Measurements from ENCODE around the gene TPRA1.
"Not testable (repeated sequence)": the region's sequence is repeated elsewhere in the genome, so short reads cannot be mapped to it uniquely, and the experiment has no call there.

The TPRA1 gene

GRCh38 chr3:127532561-127533203 is 57.9 kb downstream of the TPRA1 start:
- no peak overlapping the region for H3K4me3 ChIP-seq (ENCODE audit: control insufficient read depth in 1 of 7, extremely low read depth in 1 of 7, insufficient read depth in 4 of 7, low read depth in 2 of 7, low read length in 6 of 7)
- ChIA-PET CTCF (interaction anchor here (0.7 to 1.4 kb wide), 2 partner anchors 11 to 12 kb away, joined by 3 read pairs; no protein-coding TSS in a partner anchor), POLR2A (no interaction called here)

GRCh38 chr3:127531821-127532220 is 58.7 kb downstream of the TPRA1 start:
- Histone ChIP-seq H3K27ac (ENCODE audit: insufficient read depth in 1 of 2, low read depth in 1 of 2, low read length in 2 of 2, poor library complexity in 1 of 2, severe bottlenecking in 2 of 2) (no peak overlapping the region), H3K4me1 (ENCODE audit: control extremely low read depth in 1 of 4, control insufficient read depth in 4 of 4, insufficient read depth in 4 of 4, low read length in 3 of 4) (peaks cover 0 to 6% (median 5%) of the 10 kb centered on the region in 4 experiments), H3K27me3 (replicated peaks in 2 of 5; ENCODE audit: control insufficient read depth in 4 of 5, insufficient read depth in 5 of 5, low read length in 4 of 5) (peaks cover 0 to 7% (median 2%) of the 10 kb centered on the region in 5 experiments), H3K9me3 (ENCODE audit: control extremely low read depth in 1 of 5, control insufficient read depth in 4 of 5, insufficient read depth in 2 of 5, low read depth in 1 of 5, low read length in 4 of 5) (peaks cover 0 to 5% (median 3%) of the 10 kb centered on the region in 5 experiments), H3K36me3 (ENCODE audit: control insufficient read depth in 4 of 4, insufficient read depth in 4 of 4, low read length in 3 of 4) (no peaks in the 10 kb centered on the region), H3K4me3 (ENCODE audit: control insufficient read depth in 1 of 7, extremely low read depth in 1 of 7, insufficient read depth in 4 of 7, low read depth in 2 of 7, low read length in 6 of 7) (no peak overlapping the region)
- ChIA-PET POLR2A (no interaction called here), CTCF (interaction anchor here (1.4 kb wide), 1 partner anchor 12 kb away, joined by 3 read pairs; no protein-coding TSS in a partner anchor)
- WGBS (ENCODE audit: insufficient coverage): 100% methylated on average over 1 of the region's 2 CpGs
- no peak for DNase-seq

More at GRCh38 chr3:127532561-127533203, 57.9 kb downstream of the TPRA1 start:
- peaks cover 0 to 5% (median 3%) of the 10 kb centered on the region in 5 experiments for H3K9me3 ChIP-seq (ENCODE audit: control extremely low read depth in 1 of 5, control insufficient read depth in 4 of 5, insufficient read depth in 2 of 5, low read depth in 1 of 5, low read length in 4 of 5)
- peaks cover 0 to 7% (median 2%) of the 10 kb centered on the region in 5 experiments for H3K27me3 ChIP-seq (replicated peaks in 2 of 5; ENCODE audit: control insufficient read depth in 4 of 5, insufficient read depth in 5 of 5, low read length in 4 of 5)
- H3K4me1 ChIP-seq (ENCODE audit: control extremely low read depth in 1 of 4, control insufficient read depth in 4 of 4, insufficient read depth in 4 of 4, low read length in 3 of 4): peaks cover 0 to 13% (median 11%) of the 10 kb centered on the region in 4 experiments
- H3K36me3 ChIP-seq (ENCODE audit: control insufficient read depth in 4 of 4, insufficient read depth in 4 of 4, low read length in 3 of 4): no peaks in the 10 kb centered on the region
- DNase-seq: no peak
- 99% methylated on average over 7 of the region's 7 CpGs for WGBS (ENCODE audit: insufficient coverage)
- H3K27ac ChIP-seq (ENCODE audit: insufficient read depth in 1 of 2, low read depth in 1 of 2, low read length in 2 of 2, poor library complexity in 1 of 2, severe bottlenecking in 2 of 2): no peak overlapping the region

- DNase-seq; H3K27me3 ChIP-seq (replicated peaks in 2 of 5; ENCODE audit: control insufficient read depth in 4 of 5, insufficient read depth in 5 of 5, low read length in 4 of 5): not testable (repeated sequence)
Observed at GRCh38 chr3:127530863-127531262, 59.7 kb downstream of the TPRA1 start.

GRCh38 chr3:127529346-127530188 is 61.0 kb downstream of the TPRA1 start:
- Histone ChIP-seq H3K27me3 (replicated peaks in 2 of 5; ENCODE audit: control insufficient read depth in 4 of 5, insufficient read depth in 5 of 5, low read length in 4 of 5) (peaks cover 0 to 17% (median 4%) of the 10 kb centered on the region in 5 experiments), H3K9me3 (ENCODE audit: control extremely low read depth in 1 of 5, control insufficient read depth in 4 of 5, insufficient read depth in 2 of 5, low read depth in 1 of 5, low read length in 4 of 5) (peaks cover 0 to 5% (median 3%) of the 10 kb centered on the region in 5 experiments), H3K4me3 (ENCODE audit: control insufficient read depth in 1 of 7, extremely low read depth in 1 of 7, insufficient read depth in 4 of 7, low read depth in 2 of 7, low read length in 6 of 7) (no peak overlapping the region), H3K27ac (ENCODE audit: insufficient read depth in 1 of 2, low read depth in 1 of 2, low read length in 2 of 2, poor library complexity in 1 of 2, severe bottlenecking in 2 of 2) (no peak overlapping the region), H3K4me1 (ENCODE audit: control extremely low read depth in 1 of 4, control insufficient read depth in 4 of 4, insufficient read depth in 4 of 4, low read length in 3 of 4) (no peaks in the 10 kb centered on the region), H3K36me3 (ENCODE audit: control insufficient read depth in 4 of 4, insufficient read depth in 4 of 4, low read length in 3 of 4) (no peaks in the 10 kb centered on the region)
- POLR2A ChIA-PET: no interaction called here
- DNase-seq: no peak
- CTCF ChIA-PET: no interaction called here
- WGBS (ENCODE audit: insufficient coverage): 93% methylated on average over 5 of the region's 9 CpGs

More at GRCh38 chr3:127530863-127531262, 59.7 kb downstream of the TPRA1 start:
- 97% methylated on average over 7 of the region's 7 CpGs for WGBS (ENCODE audit: insufficient coverage)
- CTCF ChIA-PET; H3K36me3 ChIP-seq (ENCODE audit: control insufficient read depth in 4 of 4, insufficient read depth in 4 of 4, low read length in 3 of 4); POLR2A ChIA-PET; H3K4me1 ChIP-seq (ENCODE audit: control extremely low read depth in 1 of 4, control insufficient read depth in 4 of 4, insufficient read depth in 4 of 4, low read length in 3 of 4); H3K27ac ChIP-seq (ENCODE audit: insufficient read depth in 1 of 2, low read depth in 1 of 2, low read length in 2 of 2, poor library complexity in 1 of 2, severe bottlenecking in 2 of 2); H3K4me3 ChIP-seq (ENCODE audit: control insufficient read depth in 1 of 7, extremely low read depth in 1 of 7, insufficient read depth in 4 of 7, low read depth in 2 of 7, low read length in 6 of 7); H3K9me3 ChIP-seq (ENCODE audit: control extremely low read depth in 1 of 5, control insufficient read depth in 4 of 5, insufficient read depth in 2 of 5, low read depth in 1 of 5, low read length in 4 of 5): not testable (repeated sequence)

- Histone ChIP-seq H3K4me1 (ENCODE audit: control extremely low read depth in 1 of 4, control insufficient read depth in 4 of 4, insufficient read depth in 4 of 4, low read length in 3 of 4) (no peaks in the 10 kb centered on the region), H3K27ac (ENCODE audit: insufficient read depth in 1 of 2, low read depth in 1 of 2, low read length in 2 of 2, poor library complexity in 1 of 2, severe bottlenecking in 2 of 2) (no peak overlapping the region), H3K36me3 (ENCODE audit: control insufficient read depth in 4 of 4, insufficient read depth in 4 of 4, low read length in 3 of 4) (no peaks in the 10 kb centered on the region), H3K4me3 (ENCODE audit: control insufficient read depth in 1 of 7, extremely low read depth in 1 of 7, insufficient read depth in 4 of 7, low read depth in 2 of 7, low read length in 6 of 7) (no peak overlapping the region), H3K27me3 (replicated peaks in 2 of 5; ENCODE audit: control insufficient read depth in 4 of 5, insufficient read depth in 5 of 5, low read length in 4 of 5) (peaks cover 2 to 31% (median 4%) of the 10 kb centered on the region in 5 experiments), H3K9me3 (ENCODE audit: control extremely low read depth in 1 of 5, control insufficient read depth in 4 of 5, insufficient read depth in 2 of 5, low read depth in 1 of 5, low read length in 4 of 5) (peaks cover 0 to 11% (median 5%) of the 10 kb centered on the region in 5 experiments)
- 70% methylated on average over 8 of the region's 11 CpGs for WGBS (ENCODE audit: insufficient coverage)
- no peak for DNase-seq
- CTCF ChIA-PET: no interaction called here
- POLR2A ChIA-PET: no interaction called here
Observed at GRCh38 chr3:127525373-127525772, 65.2 kb downstream of the TPRA1 start.

- POLR2A ChIA-PET: no interaction called here
- CTCF ChIA-PET: no interaction called here
- H3K9me3 ChIP-seq (ENCODE audit: control extremely low read depth in 1 of 5, control insufficient read depth in 4 of 5, insufficient read depth in 2 of 5, low read depth in 1 of 5, low read length in 4 of 5): peaks cover 0 to 11% (median 5%) of the 10 kb centered on the region in 5 experiments
- 36% methylated on average over 9 of the region's 13 CpGs for WGBS (ENCODE audit: insufficient coverage)
- H3K4me3 ChIP-seq (ENCODE audit: control insufficient read depth in 1 of 7, extremely low read depth in 1 of 7, insufficient read depth in 4 of 7, low read depth in 2 of 7, low read length in 6 of 7): no peak overlapping the region
- peaks cover 1 to 35% (median 4%) of the 10 kb centered on the region in 5 experiments for H3K27me3 ChIP-seq (replicated peaks in 2 of 5; ENCODE audit: control insufficient read depth in 4 of 5, insufficient read depth in 5 of 5, low read length in 4 of 5)
- H3K4me1 ChIP-seq (ENCODE audit: control extremely low read depth in 1 of 4, control insufficient read depth in 4 of 4, insufficient read depth in 4 of 4, low read length in 3 of 4): no peaks in the 10 kb centered on the region
- no peaks in the 10 kb centered on the region for H3K36me3 ChIP-seq (ENCODE audit: control insufficient read depth in 4 of 4, insufficient read depth in 4 of 4, low read length in 3 of 4)
- no peak overlapping the region for H3K27ac ChIP-seq (ENCODE audit: insufficient read depth in 1 of 2, low read depth in 1 of 2, low read length in 2 of 2, poor library complexity in 1 of 2, severe bottlenecking in 2 of 2)
- no peak for DNase-seq
Observed at GRCh38 chr3:127524296-127524896, 66.1 kb downstream of the TPRA1 start.

All from common myeloid progenitor, CD34-positive (primary cell).